Esophagus muscularis mucosa (tissue), 4 donors: ENCODE data around the gene OFD1.

Experiments
- EP300 ChIP-seq: sonication (generic); formaldehyde crosslinking; IDR thresholded peaks from one replicate; pipeline ENCODE4 v1.6.1; 2017; ENCODE audit warnings: antibody characterized with exemption
- POLR2A ChIP-seq: fragments of 450-650 bp; IDR thresholded peaks from one replicate; pipeline ENCODE4 v1.6.1; 2017; ENCODE audit warnings: antibody characterized with exemption, moderate library complexity, mild to moderate bottlenecking, low read depth
- POLR2AphosphoS5 ChIP-seq, 2 donors: sonication (generic); formaldehyde crosslinking; IDR thresholded peaks; one replicate each; pipeline ENCODE4 v1.6.1; 2017; ENCODE audit warnings: antibody characterized with exemption in 2 of 2
- TF ChIP-seq, protein P1 (sequence below), 3 experiments: fragments of 200-600 bp in 2 of 3; fragments of 450-650 bp in 1 of 3; sonication (generic) in 2 of 3; IDR thresholded peaks; one replicate each; pipeline ENCODE4 v1.5.1; 2017 to 2019; ENCODE audit warnings: antibody characterized with exemption in 3 of 3, mild to moderate bottlenecking in 2 of 3, moderate library complexity in 1 of 3

DNA sequence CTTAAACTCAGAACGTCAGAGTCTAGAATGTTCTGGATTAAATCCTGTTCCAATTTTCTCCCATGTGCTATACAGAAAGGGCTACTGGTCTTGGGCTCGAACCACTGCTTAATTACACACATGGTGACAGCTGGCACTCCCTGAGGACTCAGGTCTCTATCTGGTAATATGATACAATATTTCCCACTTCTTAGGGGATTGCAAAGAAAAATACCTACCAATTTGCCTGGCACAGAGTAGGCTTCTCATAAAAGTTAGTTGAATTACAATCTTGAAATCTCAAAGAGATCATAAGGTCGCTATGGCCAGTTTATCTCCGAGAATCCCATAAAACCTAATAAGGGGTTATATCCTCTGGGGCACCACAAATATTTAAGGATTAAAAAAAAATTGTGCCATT is 73.7 kb downstream of the OFD1 start:
- TF ChIP-seq, protein P1, sequence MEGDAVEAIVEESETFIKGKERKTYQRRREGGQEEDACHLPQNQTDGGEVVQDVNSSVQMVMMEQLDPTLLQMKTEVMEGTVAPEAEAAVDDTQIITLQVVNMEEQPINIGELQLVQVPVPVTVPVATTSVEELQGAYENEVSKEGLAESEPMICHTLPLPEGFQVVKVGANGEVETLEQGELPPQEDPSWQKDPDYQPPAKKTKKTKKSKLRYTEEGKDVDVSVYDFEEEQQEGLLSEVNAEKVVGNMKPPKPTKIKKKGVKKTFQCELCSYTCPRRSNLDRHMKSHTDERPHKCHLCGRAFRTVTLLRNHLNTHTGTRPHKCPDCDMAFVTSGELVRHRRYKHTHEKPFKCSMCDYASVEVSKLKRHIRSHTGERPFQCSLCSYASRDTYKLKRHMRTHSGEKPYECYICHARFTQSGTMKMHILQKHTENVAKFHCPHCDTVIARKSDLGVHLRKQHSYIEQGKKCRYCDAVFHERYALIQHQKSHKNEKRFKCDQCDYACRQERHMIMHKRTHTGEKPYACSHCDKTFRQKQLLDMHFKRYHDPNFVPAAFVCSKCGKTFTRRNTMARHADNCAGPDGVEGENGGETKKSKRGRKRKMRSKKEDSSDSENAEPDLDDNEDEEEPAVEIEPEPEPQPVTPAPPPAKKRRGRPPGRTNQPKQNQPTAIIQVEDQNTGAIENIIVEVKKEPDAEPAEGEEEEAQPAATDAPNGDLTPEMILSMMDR (IDR thresholded peaks at IDR 0.05) = no peak
- no peak for TF ChIP-seq EP300
- no peak for TF ChIP-seq POLR2AphosphoS5 (IDR thresholded peaks at IDR 0.05)
- TF ChIP-seq POLR2A = no peak
